Pons (tissue), 1 donor: ENCODE results near the gene FBXL5.

ENCODE experiments used
- DNase-seq: peaks from one replicate; pipeline ENCODE4 v3.0.0-alpha.2; 2016; ENCODE audit warnings: low spot score

FBXL5 gene

GRCh38 chr4:15676899-15677298 is 21.7 kb upstream of the FBXL5 start:
- DNase-seq, result no peak

GRCh38 chr4:15676039-15676438 is 20.9 kb upstream of the FBXL5 start:
- no peak for DNase-seq

GRCh38 chr4:15675356-15675755 is 20.2 kb upstream of the FBXL5 start:
- DNase-seq, result no peak

DNA sequence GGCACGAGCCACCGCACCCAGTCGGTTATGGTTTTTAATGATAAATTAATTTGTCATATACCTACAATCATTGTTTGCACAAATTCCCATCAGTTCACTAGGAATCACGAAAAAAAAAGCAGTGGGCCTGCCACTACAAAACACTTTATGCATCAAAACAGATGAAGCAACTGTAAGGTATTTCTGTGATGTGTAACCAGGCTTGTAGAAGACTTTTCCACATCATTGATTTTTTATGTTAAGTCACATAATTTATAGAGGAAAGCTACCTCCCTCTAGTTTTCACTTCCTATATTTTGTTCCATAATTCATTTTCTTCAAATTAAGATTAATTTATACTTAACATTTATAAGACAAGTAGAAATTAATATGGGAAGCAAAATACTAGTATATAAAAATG is 19.8 kb upstream of the FBXL5 start:
- DNase-seq, result no peak

GRCh38 chr4:15674046-15674445 is 18.9 kb upstream of the FBXL5 start:
- DNase-seq, result no peak

- DNase-seq, result no peak
Measured at GRCh38 chr4:15673337-15673736, 18.2 kb upstream of the FBXL5 start.

- DNase-seq, result no peak
Measured at GRCh38 chr4:15672101-15672500, 16.9 kb upstream of the FBXL5 start.

GRCh38 chr4:15670576-15670975 is 15.4 kb upstream of the FBXL5 start:
- DNase-seq, result no peak

GRCh38 chr4:15668566-15669435 is 13.6 kb upstream of the FBXL5 start:
- DNase-seq, result peak; percentile 74

DNA sequence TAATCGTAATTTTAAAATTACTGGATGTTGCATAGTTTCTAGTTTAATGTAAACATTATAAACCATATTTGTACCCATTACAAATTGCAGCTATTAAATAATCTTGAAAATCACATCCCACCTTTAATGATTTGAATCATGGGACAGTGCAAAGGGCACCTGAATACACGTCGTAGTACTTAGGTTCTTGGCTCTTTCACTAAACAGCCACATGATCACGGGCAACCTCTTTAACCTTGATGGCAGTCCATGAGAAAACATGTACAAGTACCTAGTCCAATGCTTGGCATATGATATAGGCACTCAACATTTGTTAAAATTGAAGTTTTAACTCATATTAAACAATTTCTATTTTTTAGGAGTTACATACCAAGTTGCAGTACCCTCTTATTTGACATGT is 11.8 kb upstream of the FBXL5 start:
- no peak for DNase-seq

GRCh38 chr4:15665753-15666365 is 10.7 kb upstream of the FBXL5 start:
- DNase-seq, result no peak

GRCh38 chr4:15659768-15660570 is 4.8 kb upstream of the FBXL5 start:
- DNase-seq, result peak; percentile 65

DNA sequence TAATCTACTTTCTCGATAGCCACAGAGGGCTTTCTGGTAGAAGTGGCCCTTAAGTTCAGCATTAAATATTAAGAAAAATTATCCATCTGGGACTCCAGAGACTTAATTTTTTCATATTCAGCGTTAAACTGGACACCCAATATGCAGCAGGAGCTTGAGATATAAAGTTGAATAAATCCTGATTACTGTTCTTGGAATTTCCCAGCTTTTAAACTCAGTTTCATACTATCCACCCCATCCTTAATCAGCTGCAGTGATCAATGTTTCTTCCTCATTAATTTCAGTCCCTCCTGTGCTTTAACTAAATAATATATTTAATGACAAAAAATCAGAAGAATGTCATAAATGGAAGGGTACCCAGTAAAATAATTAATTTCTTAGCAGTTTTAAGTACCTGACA is 3.6 kb upstream of the FBXL5 start:
- no peak for DNase-seq

GRCh38 chr4:15658136-15658770 is 3.1 kb upstream of the FBXL5 start:
- no peak for DNase-seq

- DNase-seq, result no peak
Measured at GRCh38 chr4:15657366-15657765, 2.2 kb upstream of the FBXL5 start.

GRCh38 chr4:15656038-15656470 is 897 bp upstream of the FBXL5 start:
- peak; percentile 45 for DNase-seq

GRCh38 chr4:15654593-15655222 is 449 bp downstream of the FBXL5 start:
- peak; percentile 58 for DNase-seq

DNA sequence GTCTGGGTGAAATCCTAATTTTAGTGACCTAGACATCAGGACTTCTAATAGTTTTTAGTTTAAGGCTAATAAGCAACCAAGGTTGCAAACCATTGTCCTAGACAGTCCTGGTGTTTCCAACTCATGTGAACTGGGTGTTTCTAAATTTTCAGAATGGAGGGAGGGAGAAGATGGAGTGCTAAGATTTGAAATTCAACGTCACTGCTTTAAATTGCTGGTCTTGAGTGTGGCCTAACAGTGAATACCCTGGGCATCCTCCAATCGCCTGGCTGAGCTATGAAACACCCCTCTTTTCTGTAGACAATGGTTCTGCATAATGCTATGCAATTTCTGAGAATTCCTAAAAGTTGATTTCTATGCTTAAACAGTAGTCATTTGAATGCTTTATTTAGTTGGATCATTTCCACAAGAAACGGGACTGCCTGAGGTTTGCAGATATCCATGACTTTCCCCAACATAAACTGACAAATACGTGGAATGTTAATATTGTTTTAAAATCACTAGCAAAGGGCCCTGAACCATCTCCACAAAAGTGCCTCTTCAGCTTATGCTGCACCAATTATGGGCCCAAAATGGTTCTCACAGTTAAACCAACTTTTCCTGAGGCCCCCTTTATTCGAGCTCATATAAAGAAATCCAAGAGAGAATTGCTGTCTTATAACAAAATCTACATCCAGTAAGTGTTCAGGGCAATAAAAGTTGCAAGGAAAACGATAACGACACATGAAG is 1.1 kb downstream of the FBXL5 start:
- DNase-seq, result peak; percentile 75

DNA sequence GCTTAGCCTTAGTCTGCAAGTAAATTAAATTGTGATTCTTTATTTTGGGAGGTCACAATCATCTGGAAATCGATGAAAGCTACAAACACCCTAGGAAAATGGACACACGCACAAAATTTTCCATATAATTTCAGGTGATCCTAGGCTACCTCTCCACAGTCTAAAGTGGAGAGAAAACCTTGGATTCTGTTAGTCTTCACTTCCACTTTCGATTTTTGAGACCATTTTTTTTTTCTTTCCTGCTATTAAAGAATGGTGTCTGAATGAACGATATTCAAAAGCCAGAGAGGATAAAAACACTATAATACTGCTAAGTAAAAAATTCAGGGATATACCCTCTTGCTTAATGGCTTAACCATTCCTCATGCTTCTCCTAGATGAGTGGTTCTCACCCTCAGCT is 1.7 kb downstream of the FBXL5 start:
- DNase-seq, result peak; percentile 42

- no peak for DNase-seq
Measured at GRCh38 chr4:15652841-15653240, 2.3 kb downstream of the FBXL5 start.

DNA sequence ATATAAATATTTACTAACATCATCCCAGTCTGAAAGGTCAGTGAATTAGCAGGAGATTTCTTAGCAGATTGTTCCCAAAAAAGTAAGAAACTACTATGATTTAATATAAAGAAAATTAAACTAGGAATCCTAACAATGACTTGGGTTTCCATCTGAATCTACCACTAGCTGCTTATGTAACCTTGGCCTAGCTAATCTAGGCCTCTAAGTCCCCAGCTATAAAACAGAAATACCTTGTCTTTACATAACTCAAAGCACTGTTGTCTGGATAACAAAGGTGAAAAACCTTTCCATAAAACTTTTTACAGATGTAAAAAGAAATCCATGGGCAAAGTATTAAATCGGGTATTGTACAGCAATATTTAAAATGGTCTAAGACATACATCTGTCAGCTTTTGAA is 3.0 kb downstream of the FBXL5 start:
- peak; percentile 38 for DNase-seq
